Measurements from ENCODE around the gene ZBTB20.

ZBTB20 gene

DNA sequence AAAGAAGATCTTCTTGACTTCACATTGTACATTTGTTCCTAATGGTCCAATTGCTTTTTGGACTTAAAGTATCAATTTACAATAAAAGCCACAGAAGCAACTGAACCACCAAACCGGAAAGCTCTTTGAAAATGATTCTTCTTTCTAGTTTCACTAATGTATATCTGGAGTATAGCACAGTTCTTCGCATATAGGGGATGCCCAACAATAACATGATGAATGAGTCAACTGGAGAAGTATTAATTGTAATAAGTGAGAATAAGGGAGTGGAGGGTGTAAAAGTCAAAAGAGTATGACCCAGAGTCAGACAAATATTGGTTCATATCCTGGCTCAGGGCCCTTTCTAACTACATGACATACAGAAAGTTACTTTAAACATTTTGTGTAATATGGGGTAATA, 425.2 kb downstream of the ZBTB20 start:
- TF ChIP-seq, protein P1, sequence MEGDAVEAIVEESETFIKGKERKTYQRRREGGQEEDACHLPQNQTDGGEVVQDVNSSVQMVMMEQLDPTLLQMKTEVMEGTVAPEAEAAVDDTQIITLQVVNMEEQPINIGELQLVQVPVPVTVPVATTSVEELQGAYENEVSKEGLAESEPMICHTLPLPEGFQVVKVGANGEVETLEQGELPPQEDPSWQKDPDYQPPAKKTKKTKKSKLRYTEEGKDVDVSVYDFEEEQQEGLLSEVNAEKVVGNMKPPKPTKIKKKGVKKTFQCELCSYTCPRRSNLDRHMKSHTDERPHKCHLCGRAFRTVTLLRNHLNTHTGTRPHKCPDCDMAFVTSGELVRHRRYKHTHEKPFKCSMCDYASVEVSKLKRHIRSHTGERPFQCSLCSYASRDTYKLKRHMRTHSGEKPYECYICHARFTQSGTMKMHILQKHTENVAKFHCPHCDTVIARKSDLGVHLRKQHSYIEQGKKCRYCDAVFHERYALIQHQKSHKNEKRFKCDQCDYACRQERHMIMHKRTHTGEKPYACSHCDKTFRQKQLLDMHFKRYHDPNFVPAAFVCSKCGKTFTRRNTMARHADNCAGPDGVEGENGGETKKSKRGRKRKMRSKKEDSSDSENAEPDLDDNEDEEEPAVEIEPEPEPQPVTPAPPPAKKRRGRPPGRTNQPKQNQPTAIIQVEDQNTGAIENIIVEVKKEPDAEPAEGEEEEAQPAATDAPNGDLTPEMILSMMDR (IDR thresholded peaks at IDR 0.05; ENCODE audit: extremely low read depth, insufficient read depth, missing control alignments), result no peak
- in situ Hi-C loops (cut with MboI; ENCODE audit: low pct_unique_long_range_greater_than_20kb, low sequenced_read_pairs, unreplicated experiment), result no loop called here
- DNase-seq (ENCODE audit: low spot score), result peak; percentile 39

DNA sequence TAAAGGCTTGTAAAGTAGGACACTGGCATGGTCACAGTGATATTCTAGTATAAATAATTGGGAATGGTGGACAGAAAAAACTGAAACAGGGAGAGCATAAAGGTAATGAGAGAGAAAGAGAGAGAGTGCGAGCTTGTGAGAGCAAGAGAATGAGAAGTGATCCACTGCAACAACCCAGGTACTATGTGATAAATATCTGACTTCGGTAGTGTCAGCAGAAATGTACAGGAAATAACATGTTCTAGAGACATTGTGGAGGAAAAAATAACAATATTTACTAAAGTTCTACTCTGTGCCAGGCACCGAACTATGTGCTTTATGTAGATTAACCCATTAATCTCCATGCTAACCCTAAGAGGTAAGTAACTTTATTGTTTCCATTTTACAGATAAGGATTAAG, 425.9 kb downstream of the ZBTB20 start:
- in situ Hi-C loops (cut with MboI; ENCODE audit: low pct_unique_long_range_greater_than_20kb, low sequenced_read_pairs, unreplicated experiment), result no loop called here
- TF ChIP-seq, protein P1 (IDR thresholded peaks at IDR 0.05; ENCODE audit: extremely low read depth, insufficient read depth, missing control alignments), result no peak
- no peak for DNase-seq (ENCODE audit: low spot score)

DNA sequence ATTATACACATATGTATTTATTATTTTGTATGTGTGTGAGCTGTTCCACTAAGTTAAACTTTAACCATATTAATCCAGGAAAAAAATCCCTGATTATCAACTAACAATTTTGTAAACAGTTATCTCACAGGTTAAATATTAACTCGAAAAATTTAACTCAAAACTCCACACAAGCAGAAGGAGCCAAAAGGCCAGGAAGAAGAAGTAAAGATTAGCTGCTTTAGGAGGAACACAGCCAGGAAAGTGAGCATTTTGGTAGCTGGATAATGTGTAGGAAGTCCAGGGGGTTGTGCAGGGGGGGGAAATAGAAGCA, 428.2 kb downstream of the ZBTB20 start:
- in situ Hi-C loops (cut with MboI; ENCODE audit: low pct_unique_long_range_greater_than_20kb, low sequenced_read_pairs, unreplicated experiment), result no loop called here
- TF ChIP-seq, protein P1 (IDR thresholded peaks at IDR 0.05; ENCODE audit: extremely low read depth, insufficient read depth, missing control alignments), result no peak
- DNase-seq (ENCODE audit: low spot score), result no peak

DNA sequence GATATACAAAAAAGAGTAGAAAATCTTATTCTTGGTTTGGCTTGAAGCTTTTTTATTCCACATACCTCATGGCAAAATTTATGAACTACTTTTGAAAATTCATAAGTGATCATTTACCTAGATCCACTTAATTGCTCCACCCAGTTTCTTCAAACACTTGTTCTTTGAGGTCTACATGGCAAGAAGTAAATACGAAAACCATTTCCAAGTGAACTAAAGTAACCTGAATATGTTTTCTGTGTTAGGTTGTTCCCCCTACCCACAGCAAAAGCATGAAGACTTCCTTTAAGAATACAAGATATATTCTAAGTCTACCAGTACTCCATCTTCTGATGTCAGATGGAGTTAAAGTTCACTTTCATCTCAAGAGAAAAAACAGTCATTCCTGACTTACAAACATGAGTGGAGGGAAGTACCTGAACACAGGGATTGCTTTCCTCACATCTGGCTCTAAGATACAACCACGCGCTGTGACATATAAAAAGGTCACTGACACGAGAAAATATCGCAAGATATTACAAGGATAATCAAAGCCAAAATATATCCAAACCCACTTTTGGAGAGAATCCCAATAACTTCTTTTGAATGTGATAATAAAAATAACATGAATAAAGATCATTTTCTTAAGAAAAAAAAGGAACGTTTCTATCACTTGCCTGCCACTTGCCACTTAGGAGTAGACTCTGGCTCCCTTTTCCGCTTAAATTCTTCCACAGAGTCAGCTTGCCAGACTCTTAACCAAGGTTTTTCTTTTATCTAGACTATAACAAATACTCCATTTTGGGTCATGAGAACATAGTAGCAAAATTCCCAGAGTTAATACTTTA, 428.8 kb downstream of the ZBTB20 start:
- no peak for DNase-seq (ENCODE audit: low spot score)
- in situ Hi-C loops (cut with MboI; ENCODE audit: low pct_unique_long_range_greater_than_20kb, low sequenced_read_pairs, unreplicated experiment), result no loop called here
- TF ChIP-seq, protein P1 (IDR thresholded peaks at IDR 0.05; ENCODE audit: extremely low read depth, insufficient read depth, missing control alignments), result no peak

DNA sequence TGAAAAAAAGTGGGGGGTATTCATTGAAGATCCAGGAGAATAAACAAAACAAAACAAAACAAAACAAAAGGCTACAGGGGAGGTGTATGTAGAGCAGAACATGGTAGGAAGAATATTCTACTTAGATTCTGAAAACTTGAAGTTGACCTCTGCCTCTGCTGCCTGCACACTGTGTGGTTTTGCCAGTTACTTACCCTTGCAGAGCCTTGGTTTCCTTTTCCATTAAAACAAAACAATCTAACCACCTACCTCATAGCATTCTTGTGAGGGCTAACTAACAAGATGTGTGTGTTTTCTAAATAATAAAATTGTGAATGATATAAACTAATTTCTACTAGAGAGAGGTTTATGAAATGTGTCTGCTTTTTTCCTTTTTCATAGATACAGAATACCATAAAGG, 430.2 kb downstream of the ZBTB20 start:
- in situ Hi-C loops (cut with MboI; ENCODE audit: low pct_unique_long_range_greater_than_20kb, low sequenced_read_pairs, unreplicated experiment), result no loop called here
- TF ChIP-seq, protein P1 (IDR thresholded peaks at IDR 0.05; ENCODE audit: extremely low read depth, insufficient read depth, missing control alignments), result no peak
- no peak for DNase-seq (ENCODE audit: low spot score)

DNA sequence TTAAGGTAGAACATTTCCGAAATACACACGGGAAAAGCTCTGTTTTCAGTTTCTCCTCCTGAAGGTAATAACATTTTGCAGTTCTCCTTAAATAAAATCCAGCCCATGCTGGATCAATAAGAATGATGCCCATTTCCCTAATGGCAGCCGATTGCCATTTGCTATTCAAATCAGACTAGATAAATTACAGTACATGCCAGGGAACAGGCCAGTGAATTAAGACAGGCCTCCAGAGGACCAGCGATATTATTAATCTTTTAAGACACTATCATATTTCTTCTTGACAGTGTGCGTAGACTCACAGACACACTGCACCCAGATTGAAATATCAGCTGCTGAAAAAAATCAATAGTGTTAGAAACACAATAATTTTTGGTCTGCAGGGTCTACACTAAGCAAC, 431.0 kb downstream of the ZBTB20 start:
- no peak for DNase-seq (ENCODE audit: low spot score)
- TF ChIP-seq, protein P1 (IDR thresholded peaks at IDR 0.05; ENCODE audit: extremely low read depth, insufficient read depth, missing control alignments), result no peak
- in situ Hi-C loops (cut with MboI; ENCODE audit: low pct_unique_long_range_greater_than_20kb, low sequenced_read_pairs, unreplicated experiment), result no loop called here
